NCI-H2107 treated with DMSO at 0.1 percent for 48 hours (cell line): ENCODE measurements around the gene CCDC17.

Experiments
- DNase-seq: peaks from one replicate; lab custom pipeline; 2025; ENCODE audit not compliant: unreplicated experiment; lab: John Stamatoyannopoulos, UW

The CCDC17 gene

DNA sequence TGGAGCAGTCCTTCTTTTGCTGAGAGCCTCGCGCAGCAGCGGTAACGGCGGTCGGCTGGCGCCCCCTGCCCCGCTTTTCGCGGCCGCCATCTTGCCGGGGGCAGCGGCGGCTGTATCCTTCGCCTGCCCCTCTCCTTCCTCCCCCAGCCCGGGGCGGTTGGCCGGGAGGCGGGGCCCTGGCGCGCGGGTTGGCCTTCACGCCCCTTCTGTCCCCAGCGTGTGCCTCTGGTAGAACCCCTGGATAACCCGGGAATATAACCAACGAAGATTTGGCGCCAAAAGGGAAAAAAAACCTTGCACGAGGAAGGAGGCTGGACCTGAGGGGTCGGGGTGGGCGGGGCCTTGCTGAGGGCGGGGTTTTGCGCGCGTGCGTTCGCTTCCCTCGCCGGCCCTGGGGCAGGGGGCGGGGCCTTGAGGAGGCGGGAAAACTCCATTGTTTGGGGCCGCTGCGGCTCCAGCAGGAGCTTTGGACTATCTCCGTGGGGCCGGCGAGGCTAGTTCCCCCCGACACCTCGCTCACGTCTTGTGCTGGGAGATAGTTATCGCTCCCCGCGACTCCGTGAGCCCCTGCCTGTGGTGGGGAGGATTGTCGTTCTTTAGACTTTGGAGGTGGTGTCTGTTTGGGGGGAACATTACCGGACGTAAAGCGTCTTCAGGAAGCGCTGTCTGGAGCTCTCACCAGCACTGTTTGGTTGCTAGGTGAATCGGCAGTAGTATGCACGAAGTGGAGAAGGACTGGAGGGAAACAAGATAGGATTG lies 39.3 kb downstream of the CCDC17 start:
- DNase-seq, result peak; percentile 88

DNA sequence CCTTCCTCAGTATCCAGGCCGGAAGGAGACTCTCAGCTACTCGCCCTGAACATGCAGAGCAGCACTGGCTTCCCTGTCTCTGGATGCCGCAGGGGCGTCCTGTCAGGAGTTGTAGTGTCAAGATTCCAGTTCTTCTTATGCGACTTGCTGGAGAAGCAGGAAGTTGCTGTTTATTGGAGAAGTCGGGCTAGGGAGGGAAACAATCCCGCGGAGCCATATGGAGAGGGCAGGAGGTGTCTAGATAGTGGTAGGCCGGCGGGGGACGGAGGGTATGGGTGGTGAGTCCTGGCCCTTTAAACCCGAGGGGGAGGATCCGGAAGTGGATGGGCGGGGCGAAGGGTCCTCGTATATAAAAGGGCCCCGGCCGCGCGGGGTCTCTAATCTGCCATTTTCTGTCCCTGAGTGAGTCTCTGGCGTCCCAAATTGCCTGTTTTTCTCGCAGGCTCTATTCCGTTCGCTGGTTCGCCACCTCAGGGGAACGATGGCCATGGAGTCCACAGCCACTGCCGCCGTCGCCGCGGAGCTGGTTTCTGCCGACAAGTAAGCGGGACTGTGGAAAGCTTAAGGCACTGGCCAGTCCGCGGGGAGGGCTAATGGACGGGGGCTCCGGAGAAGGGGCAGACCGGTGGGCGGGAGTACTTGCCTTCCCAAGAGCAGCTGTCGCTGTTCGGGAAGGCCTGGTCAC lies 40.0 kb downstream of the CCDC17 start, which contains the start of gene NASP:
TSS of gene NASP (plus strand) at position 376 of the 685 bp plus-strand sequence. CDS start at position 482, 106 bp downstream.
- DNase-seq, result peak; percentile 77

- DNase-seq, result peak; percentile 98
Measured at GRCh38 chr1:45583264-45583665, 40.6 kb downstream of the CCDC17 start.

DNA sequence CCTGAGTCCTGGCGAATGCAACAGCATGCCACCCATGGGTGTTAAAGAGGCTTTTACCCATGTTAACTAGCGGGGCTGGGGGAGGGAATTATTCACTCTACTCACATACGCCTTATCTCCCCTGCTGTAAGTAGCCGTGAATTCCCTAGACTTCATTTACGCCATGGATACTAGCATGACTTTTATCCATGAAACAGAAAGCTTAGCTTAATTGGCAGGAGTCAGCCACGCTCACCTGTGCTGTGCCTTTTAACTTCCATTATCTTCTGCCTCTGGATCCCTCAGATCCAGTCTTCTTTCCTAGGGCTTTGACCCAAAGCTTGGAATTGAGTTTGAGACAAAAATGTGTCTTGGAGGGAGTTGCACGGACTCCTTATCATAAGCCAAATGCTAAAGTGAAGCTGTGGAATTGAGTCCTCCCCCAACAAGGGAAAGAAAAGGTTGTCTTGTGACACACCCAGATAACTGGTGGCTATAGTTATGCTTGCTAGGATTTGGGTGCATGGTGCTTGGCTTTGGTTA lies 49.7 kb downstream of the CCDC17 start:
- DNase-seq, result no peak

- no peak for DNase-seq
Measured at GRCh38 chr1:45573231-45573804, 50.5 kb downstream of the CCDC17 start.

- no peak for DNase-seq
Measured at GRCh38 chr1:45570631-45571030, 53.2 kb downstream of the CCDC17 start.
